CD14-positive monocyte (primary cell): Measurements from ENCODE around the gene CDK6. TPM values are rescaled to one million over a fixed set of nuclear protein-coding genes. Genes with fewer than 3 reads are reported as not detected.

ENCODE experiments used
- DNase-seq, 3 donors: peaks; one replicate each; pipeline ENCODE4 v3.0.0-alpha.2; 2011 to 2022
- H2AFZ ChIP-seq: 2 replicates; pipeline ENCODE4 v1.6.0; 2012; ENCODE audit warnings: mild to moderate bottlenecking, low read depth, low read length, inconsistent platforms; ENCODE audit not compliant: insufficient read depth, poor library complexity, severe bottlenecking
- H3K27ac ChIP-seq, 2 donors: 1 replicate in 1 of 2; 2 replicates in 1 of 2; pipeline ENCODE4 v1.5.1; 2012 to 2013; ENCODE audit warnings: low read length in 2 of 2, control low read depth in 1 of 2, inconsistent platforms in 1 of 2, low read depth in 1 of 2, mild to moderate bottlenecking in 1 of 2
- H3K27me3 ChIP-seq, 2 donors: one replicate each; pipeline versions ENCODE4 v1.6.0 to v1.6.1; 2011 to 2013; ENCODE audit warnings: low read length in 2 of 2; ENCODE audit not compliant: control insufficient read depth in 2 of 2, insufficient read depth in 2 of 2
- H3K36me3 ChIP-seq, 2 donors: replicated peaks in 1 of 2; 1 replicate in 1 of 2; 2 replicates in 1 of 2; pipeline versions ENCODE4 v1.5.1 to v1.6.1; 2012 to 2013; ENCODE audit warnings: low read length in 2 of 2, control low read depth in 1 of 2, inconsistent platforms in 1 of 2, mild to moderate bottlenecking in 1 of 2; ENCODE audit not compliant: insufficient read depth in 2 of 2, control insufficient read depth in 1 of 2
- H3K4me1 ChIP-seq, 2 donors: 1 replicate in 1 of 2; 2 replicates in 1 of 2; pipeline versions ENCODE4 v1.5.1 to v1.6.1; 2012 to 2013; ENCODE audit warnings: low read length in 2 of 2, control low read depth in 1 of 2, inconsistent platforms in 1 of 2, mild to moderate bottlenecking in 1 of 2, moderate library complexity in 1 of 2; ENCODE audit not compliant: insufficient read depth in 2 of 2, control insufficient read depth in 1 of 2
- H3K4me2 ChIP-seq: replicated peaks from 2 replicates; pipeline ENCODE3; 2012; ENCODE audit warnings: low read length, moderate library complexity, mild to moderate bottlenecking; ENCODE audit not compliant: poor library complexity, severe bottlenecking; ENCODE audit errors: extremely low read depth
- H3K4me3 ChIP-seq, 3 experiments: fragments of 200-600 bp in 1 of 3; sonication (generic) in 1 of 3; replicated peaks in 1 of 3; 1 replicate in 2 of 3; 2 replicates in 1 of 3; pipeline ENCODE4 v1.5.1; 2011 to 2013; ENCODE audit warnings: low read length in 3 of 3, mild to moderate bottlenecking in 3 of 3, control low read depth in 2 of 3, low read depth in 2 of 3, inconsistent platforms in 1 of 3, moderate library complexity in 1 of 3
- H3K79me2 ChIP-seq: 2 replicates; pipeline ENCODE4 v1.6.0; 2012; ENCODE audit warnings: mild to moderate bottlenecking, control low read depth, inconsistent platforms, low read length, moderate library complexity; ENCODE audit not compliant: insufficient read depth
- H3K9ac ChIP-seq: 2 replicates; pipeline ENCODE4 v1.6.0; 2017; ENCODE audit warnings: low read length, mild to moderate bottlenecking; ENCODE audit not compliant: insufficient read depth, poor library complexity, severe bottlenecking
- H3K9me3 ChIP-seq, 2 donors: replicated peaks in 1 of 2; 1 replicate in 1 of 2; 2 replicates in 1 of 2; pipeline versions ENCODE4 v1.5.1 to v1.6.1; 2012 to 2013; ENCODE audit warnings: low read length in 2 of 2, control low read depth in 1 of 2; ENCODE audit not compliant: control insufficient read depth in 1 of 2, insufficient read depth in 1 of 2
- H4K20me1 ChIP-seq: 2 replicates; pipeline ENCODE4 v1.6.0; 2012; ENCODE audit warnings: mild to moderate bottlenecking, low read length, control low read depth, moderate library complexity; ENCODE audit not compliant: insufficient read depth
- H3K27ac Mint-ChIP-seq, 7 donors: one replicate each; pipeline ENCODE4 v1.8.0; 2020; ENCODE audit warnings: mild to moderate bottlenecking in 7 of 7, mixed read lengths in 7 of 7, moderate library complexity in 6 of 7, inconsistent platforms in 2 of 7
- H3K27me3 Mint-ChIP-seq, 3 donors: one replicate each; pipeline ENCODE4 v1.8.0; 2021 to 2022; ENCODE audit warnings: low read depth in 3 of 3, mild to moderate bottlenecking in 3 of 3, mixed read lengths in 3 of 3, moderate library complexity in 3 of 3, inconsistent platforms in 1 of 3
- H3K36me3 Mint-ChIP-seq, 2 donors: one replicate each; pipeline ENCODE4 v1.8.0; 2020; ENCODE audit warnings: mixed read lengths in 2 of 2, inconsistent platforms in 1 of 2, mild to moderate bottlenecking in 1 of 2
- H3K4me1 Mint-ChIP-seq: one replicate; pipeline ENCODE4 v1.8.0; 2020; ENCODE audit warnings: mild to moderate bottlenecking, mixed read lengths
- H3K4me3 Mint-ChIP-seq, 2 donors: one replicate each; pipeline ENCODE4 v1.8.0; 2020; ENCODE audit warnings: mild to moderate bottlenecking in 2 of 2, mixed read lengths in 2 of 2, moderate library complexity in 1 of 2
- H3K9me3 Mint-ChIP-seq, 7 donors: one replicate each; pipeline ENCODE4 v1.8.0; 2020 to 2022; ENCODE audit warnings: mixed read lengths in 7 of 7, mild to moderate bottlenecking in 6 of 7, moderate library complexity in 6 of 7, inconsistent platforms in 2 of 7
- CTCF ChIP-seq: fragments of 200-600 bp; IDR thresholded peaks from one replicate; pipeline ENCODE4 v1.8.0; 2022; ENCODE audit warnings: antibody characterized with exemption, mild to moderate bottlenecking
- WGBS: methylation state at CpG from one replicate; pipeline ENCODE4 v1.1.5; 2013; ENCODE audit warnings: missing lambda C conversion rate; ENCODE audit not compliant: insufficient coverage; 5-methylcytosine and 5-hydroxymethylcytosine counted together
- intact Hi-C, 2 donors: fragments of 100-400 bp; cut with micrococcal nuclease; formaldehyde crosslinking; loops; one replicate each; pipeline versions ENCODE4 v1.15.0 to v1.15.1; 2023
- polyA plus RNA-seq, 3 donors: library from polyadenylated mRNA; depleted of rRNA in 1 of 3; unstranded in 2 of 3; stranded (reverse) in 1 of 3; fragments of 300-500 nt in 2 of 3; fragments of >200 nt in 1 of 3; fragmentation: Illumina TruSeq in 2 of 3; gene quantifications; 1 replicate in 2 of 3; 2 replicates in 1 of 3; pipeline ENCODE4 v1.2.3, GENCODE V29; 2012 to 2021

CDK6 gene
- polyA plus RNA-seq, 3 donors = 3.4 to 4.3 (median 3.8) TPM

GRCh38 chr7:92652536-92652935, 183.8 kb downstream of the CDK6 start:
- intact Hi-C loops = no loop called here
- no peak overlapping the region for H2AFZ ChIP-seq
- no peaks in the 10 kb centered on the region for H3K4me1 ChIP-seq
- H3K9me3 ChIP-seq = no peaks in the 10 kb centered on the region
- H3K79me2 ChIP-seq = no peaks in the 10 kb centered on the region
- H3K27ac ChIP-seq = no peak overlapping the region
- no peak overlapping the region for H3K4me3 ChIP-seq
- H4K20me1 ChIP-seq = no peaks in the 10 kb centered on the region
- no CpG with 5 or more reads among the region's 2 CpGs for WGBS
- Mint-ChIP-seq H3K9me3 (no peaks in the 10 kb centered on the region), H3K4me1 (no peaks in the 10 kb centered on the region), H3K4me3 (no peak overlapping the region), H3K27me3 (no peaks in the 10 kb centered on the region), H3K36me3 (no peaks in the 10 kb centered on the region), H3K27ac (no peak overlapping the region)
- no peak overlapping the region for H3K4me2 ChIP-seq
- no peak for TF ChIP-seq CTCF
- DNase-seq = no peak
- no peaks in the 10 kb centered on the region for H3K27me3 ChIP-seq
- no peaks in the 10 kb centered on the region for H3K36me3 ChIP-seq
- no peak overlapping the region for H3K9ac ChIP-seq

DNA sequence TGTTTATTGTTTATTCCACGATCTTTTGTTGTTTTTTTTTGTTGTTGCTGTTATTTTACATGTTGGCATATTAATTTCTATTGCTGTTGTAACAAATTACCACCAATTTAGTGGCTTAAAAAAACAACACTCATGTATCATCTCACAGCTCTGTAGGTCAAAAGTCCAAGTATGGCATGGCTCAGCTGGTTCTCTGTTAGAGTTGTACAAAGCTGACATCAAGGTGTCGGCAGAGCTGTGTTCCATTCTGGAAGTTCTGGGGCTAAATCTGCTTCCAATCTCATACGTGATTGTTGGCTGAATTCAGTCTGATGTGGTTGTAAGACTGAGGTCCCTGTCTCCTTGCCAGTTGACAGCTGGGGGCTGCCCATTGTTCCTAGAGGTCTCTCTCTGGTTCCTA, 186.0 kb downstream of the CDK6 start:
- Mint-ChIP-seq H3K4me1 (peaks cover 9% of the 10 kb centered on the region), H3K36me3 (no peaks in the 10 kb centered on the region), H3K9me3 (no peaks in the 10 kb centered on the region), H3K4me3 (no peak overlapping the region), H3K27ac (peak overlapping the region in 1 of 7 donors; percentile 2), H3K27me3 (no peaks in the 10 kb centered on the region)
- H3K9me3 ChIP-seq = no peaks in the 10 kb centered on the region
- H3K4me2 ChIP-seq = no peak overlapping the region
- no peaks in the 10 kb centered on the region for H3K79me2 ChIP-seq
- no peak for TF ChIP-seq CTCF
- no peaks in the 10 kb centered on the region for H3K27me3 ChIP-seq
- H3K36me3 ChIP-seq = no peaks in the 10 kb centered on the region
- H3K27ac ChIP-seq = no peak overlapping the region
- H3K4me3 ChIP-seq = no peak overlapping the region
- no peak for DNase-seq
- H4K20me1 ChIP-seq = no peaks in the 10 kb centered on the region
- no peak overlapping the region for H2AFZ ChIP-seq
- H3K9ac ChIP-seq = no peak overlapping the region
- 80% methylated on average over 1 of the region's 3 CpGs for WGBS
- peaks cover 3 to 6% of the 10 kb centered on the region in 2 donors for H3K4me1 ChIP-seq
- intact Hi-C loops = no loop called here
